Skin epidermis (tissue), 12 donors: ENCODE results near the gene GDAP2.
"Not testable (repeated sequence)": the region's sequence is repeated elsewhere in the genome, so short reads cannot be mapped to it uniquely, and the experiment has no call there.

Experiments
- H3K27ac ChIP-seq, 21 experiments: fragments of 200-600 bp; sonication (generic) in 11 of 21; one replicate each; pipeline ENCODE4 v1.5.0; 2020; ENCODE audit warnings: mild to moderate bottlenecking in 3 of 21, inconsistent platforms in 2 of 21, moderate library complexity in 2 of 21
- H3K4me3 ChIP-seq, 7 experiments: fragments of 200-600 bp; sonication (generic) in 2 of 7; one replicate each; pipeline ENCODE4 v1.5.0; 2020; ENCODE audit warnings: inconsistent platforms in 2 of 7, mild to moderate bottlenecking in 2 of 7, moderate library complexity in 1 of 7

GDAP2 gene, protein sequence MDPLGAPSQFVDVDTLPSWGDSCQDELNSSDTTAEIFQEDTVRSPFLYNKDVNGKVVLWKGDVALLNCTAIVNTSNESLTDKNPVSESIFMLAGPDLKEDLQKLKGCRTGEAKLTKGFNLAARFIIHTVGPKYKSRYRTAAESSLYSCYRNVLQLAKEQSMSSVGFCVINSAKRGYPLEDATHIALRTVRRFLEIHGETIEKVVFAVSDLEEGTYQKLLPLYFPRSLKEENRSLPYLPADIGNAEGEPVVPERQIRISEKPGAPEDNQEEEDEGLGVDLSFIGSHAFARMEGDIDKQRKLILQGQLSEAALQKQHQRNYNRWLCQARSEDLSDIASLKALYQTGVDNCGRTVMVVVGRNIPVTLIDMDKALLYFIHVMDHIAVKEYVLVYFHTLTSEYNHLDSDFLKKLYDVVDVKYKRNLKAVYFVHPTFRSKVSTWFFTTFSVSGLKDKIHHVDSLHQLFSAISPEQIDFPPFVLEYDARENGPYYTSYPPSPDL

DNA sequence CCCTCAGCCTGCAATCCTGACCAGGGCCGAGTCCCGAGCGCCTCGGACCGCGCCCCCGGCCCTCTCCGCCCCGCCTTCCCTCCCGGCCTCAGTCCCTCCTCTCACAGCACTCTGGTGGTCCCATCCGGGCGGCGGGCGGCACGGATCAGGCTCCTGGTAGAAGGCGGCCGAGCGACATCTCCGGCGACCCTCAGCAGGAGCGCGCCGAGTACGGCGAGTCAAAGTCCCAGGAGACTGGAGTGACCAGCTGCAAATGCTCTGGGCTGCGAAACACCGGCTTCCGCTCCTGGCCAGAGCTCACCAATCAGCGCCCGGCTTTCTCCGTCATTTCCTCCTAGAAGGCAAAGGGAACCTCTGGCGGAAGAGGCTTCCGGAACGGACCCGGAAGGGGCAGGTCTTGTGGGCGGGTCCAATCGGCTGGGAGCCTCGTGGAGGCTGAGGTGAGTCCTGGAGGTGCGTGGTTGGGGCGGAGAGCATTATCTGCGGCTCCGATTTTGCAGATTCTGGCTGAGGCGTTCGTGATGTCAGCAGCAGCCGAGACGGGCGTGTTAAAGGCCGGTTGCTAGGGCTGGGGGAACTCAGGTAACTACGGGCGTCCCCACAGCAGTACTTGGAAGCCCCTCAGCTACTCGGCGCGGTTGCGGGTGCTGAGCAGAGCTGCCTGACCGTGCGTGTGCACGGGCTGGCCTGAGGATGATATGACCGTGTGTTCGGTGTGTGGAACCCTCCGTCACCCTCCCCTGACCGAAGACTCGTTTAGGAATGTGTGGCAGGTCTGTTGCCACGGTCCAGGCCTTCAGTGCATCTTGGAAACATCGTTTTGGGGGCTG, at the start of gene GDAP2, which contains the start of gene WDR3:
TSS of gene GDAP2 (minus strand) at position 279 of the 830 bp plus-strand sequence. CDS start 9,264 bp downstream, outside the sequence.
TSS of gene WDR3 (plus strand) at position 397 of the 830 bp plus-strand sequence. CDS start 3,581 bp downstream, outside the sequence.
- Histone ChIP-seq H3K4me3 (peak within 1 kb of the TSS; percentile 80 to 97 (median 96)), H3K27ac (peak within 1 kb of the TSS; percentile 64 to 94 (median 86))

DNA sequence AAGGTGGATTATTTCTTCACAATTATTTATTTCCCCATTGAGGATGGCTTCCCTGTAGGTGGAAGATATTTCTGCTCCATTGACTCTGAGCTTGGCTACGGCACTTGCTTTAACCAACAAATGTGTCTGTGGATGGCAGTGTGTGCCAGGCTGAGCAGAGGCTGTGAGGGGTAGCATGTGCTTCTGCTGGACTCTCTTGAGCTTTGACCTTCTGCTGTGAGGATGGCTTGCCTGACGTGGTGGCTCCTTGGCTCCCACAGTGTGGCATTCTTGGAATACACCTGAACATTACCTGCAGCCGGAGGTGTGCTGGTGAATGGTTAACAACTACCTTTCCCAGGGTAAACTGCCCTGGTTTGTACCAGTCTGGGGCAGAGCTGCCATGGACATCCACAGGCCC, 47.0 kb upstream of the GDAP2 start:
- Histone ChIP-seq H3K27ac (no peak overlapping the region), H3K4me3 (no peak overlapping the region)

DNA sequence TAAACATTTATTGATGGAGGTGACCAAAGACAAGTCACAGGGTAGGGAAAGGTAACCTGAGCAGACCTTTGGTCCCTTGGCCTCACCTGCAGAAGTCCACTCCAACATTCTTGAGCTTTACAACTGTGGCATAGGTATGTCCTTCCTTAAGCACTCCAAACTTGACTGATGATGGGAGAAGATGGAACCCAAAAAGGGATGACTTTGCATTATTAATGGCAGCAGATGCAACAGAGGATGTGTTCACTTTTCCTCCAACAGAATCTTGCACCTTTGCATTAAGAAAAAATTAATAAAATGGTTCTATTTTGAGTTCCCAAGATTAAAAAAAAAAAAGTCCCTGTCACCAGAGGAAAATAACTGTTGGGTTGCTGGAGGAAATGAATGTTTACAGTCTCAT, 42.4 kb upstream of the GDAP2 start:
- no peak overlapping the region for H3K27ac ChIP-seq
- H3K4me3 ChIP-seq: no peak overlapping the region

DNA sequence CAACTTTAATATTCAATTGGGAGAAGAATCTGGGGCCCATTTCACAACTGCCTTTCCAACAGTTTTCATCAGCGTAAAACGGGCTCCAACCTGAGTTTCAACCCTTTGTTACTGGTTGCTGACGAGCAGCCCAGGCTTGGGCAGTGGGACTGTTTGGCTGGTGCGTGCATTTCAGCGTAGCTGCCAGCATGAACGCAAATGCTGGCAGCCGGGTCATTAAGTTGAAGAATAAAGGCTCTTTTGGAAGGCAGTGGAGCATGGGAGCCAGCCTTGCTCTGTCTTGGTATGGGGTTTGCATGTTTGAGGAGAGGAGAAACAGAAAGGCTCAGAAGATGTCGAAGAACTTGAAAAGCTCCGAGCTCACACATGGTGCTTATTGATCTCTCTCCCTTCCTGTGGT, 40.8 kb upstream of the GDAP2 start:
- H3K27ac ChIP-seq: no peak overlapping the region
- no peak overlapping the region for H3K4me3 ChIP-seq

DNA sequence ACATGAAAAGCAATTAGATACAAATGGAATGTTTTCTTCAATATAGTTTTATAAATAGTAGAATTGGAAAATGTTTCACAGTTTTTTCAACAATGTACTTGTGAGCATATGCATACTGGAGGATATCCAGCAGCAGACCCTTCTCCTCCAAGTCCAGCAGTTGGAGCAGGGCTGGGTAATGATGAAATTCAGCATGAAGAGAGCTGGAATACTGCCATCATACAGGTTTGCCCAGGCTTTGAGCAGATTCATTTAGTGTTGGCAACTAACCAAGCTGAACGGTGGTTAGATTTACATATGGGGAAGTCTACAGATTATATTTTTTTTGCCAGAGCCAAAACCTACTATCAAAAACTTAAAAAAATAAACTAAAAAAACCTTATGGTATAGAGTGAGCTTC, 38.5 kb upstream of the GDAP2 start:
- no peak overlapping the region for H3K4me3 ChIP-seq

DNA sequence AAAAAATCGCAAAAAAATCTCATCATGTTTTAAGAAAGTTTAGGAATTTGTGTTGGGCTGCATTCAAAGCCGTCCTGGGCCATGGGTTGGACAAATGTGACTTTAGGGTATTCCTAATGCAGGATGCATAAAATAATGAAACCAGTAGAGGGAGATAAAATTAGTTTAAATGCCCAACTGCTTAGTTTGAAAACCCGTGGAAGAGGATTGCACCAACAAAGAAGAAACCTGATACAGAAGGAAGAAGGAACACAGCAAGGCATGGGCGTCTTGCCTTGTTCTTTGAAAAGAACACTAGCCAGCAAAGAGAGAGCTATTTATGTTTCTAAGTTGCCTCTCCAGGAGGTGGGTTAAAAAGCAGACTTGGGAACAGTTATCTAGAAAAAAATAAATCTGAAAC, 38.1 kb upstream of the GDAP2 start:
- H3K27ac ChIP-seq: no peak overlapping the region

More for the DNA sequence above, 38.5 kb upstream of the GDAP2 start:
- H3K27ac ChIP-seq: no peak overlapping the region

DNA sequence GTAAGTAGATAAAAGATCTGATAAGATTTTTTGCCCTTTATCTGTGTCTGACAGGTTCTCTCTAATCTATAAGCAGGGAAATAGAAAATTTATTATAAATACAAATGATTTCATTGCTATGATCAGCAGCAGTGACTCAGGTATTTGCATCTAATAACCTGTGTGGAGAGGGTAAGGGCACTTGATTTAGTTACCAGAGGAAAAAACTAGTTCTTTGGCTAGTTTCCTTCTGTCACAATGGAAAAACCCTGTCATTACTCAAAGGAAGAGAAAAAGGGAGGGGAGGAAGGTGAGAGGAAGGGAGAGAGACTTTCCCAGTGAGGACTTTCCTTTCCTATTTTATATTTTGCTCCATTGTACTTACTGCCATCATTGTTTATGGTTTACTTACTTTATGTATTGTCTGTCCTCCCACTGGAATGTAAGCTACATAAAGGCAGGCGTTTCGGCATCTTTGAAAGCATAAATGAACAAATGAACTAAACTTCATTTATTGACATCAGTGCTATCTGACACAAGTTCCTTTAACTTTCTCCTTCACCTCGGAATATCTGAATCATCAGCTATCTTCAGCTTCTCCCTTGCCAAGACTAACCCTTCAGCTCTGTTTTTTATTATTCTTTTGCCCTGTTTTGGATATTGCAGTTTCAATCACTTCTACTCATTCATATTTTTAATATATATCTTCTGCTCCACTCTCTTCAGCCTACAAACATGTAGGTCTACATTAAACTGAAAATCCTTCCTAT, 35.0 kb upstream of the GDAP2 start:
- Histone ChIP-seq H3K4me3 (no peak overlapping the region), H3K27ac (no peak overlapping the region)

More for the DNA sequence above, 38.1 kb upstream of the GDAP2 start:
- H3K4me3 ChIP-seq: no peak overlapping the region

DNA sequence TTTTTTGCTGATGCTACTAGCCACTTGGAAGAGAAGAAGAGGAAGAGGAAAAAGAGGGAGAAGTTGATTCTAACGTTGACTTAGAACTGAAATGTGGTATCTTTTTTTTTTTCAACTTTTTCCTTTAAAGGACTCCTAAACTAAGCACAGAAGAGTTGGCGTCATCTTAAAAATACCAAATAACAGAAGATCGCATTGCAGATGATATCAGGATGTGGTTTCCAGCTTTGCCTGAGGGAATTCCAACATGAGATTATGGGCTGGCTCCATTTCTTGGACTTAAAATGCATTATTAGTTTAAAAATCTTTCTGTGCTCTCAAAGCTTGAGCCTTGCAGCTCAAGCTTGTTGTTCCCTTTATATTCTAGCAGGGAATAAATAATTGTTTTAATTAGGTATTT, 29.9 kb upstream of the GDAP2 start:
- no peak overlapping the region for H3K4me3 ChIP-seq
- H3K27ac ChIP-seq: no peak overlapping the region

DNA sequence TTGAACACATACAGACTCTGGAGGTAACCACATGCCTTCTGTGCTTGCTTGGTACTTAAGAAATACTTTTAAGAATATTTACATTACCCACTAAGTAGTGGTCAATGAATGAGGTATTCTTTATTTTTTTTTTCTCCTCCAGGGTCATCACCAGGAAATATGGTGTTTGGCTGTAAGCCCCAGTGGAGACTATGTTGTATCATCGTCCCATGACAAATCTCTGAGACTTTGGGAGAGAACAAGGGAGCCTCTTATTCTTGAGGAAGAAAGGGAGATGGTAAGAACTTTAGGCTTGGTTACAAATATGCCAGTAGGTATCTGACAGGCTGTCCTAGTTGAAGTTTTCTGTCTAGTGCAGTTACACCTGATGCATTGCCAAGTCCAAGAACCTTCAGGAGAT, 23.0 kb upstream of the GDAP2 start:
- Histone ChIP-seq H3K27ac (no peak overlapping the region), H3K4me3 (no peak overlapping the region)

DNA sequence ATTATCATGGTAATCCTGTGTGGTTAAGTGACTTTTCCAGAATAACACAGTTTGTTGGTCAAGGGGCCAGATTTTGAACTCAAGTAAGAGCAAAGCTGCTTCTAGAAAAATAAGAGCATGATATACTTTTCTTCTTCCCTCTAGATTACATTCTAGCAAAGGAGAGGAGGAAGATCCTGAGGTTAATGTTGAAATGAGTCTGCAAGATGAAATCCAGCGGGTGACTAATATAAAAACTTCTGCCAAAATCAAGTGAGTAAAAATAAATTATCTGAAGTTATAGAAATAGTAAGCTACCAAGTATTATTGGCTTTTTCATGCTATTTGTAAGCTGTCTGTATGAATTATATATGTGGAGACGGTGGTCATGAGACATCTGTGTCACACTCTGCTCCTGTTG, 12.9 kb upstream of the GDAP2 start:
- no peak overlapping the region for H3K4me3 ChIP-seq
- no peak overlapping the region for H3K27ac ChIP-seq

DNA sequence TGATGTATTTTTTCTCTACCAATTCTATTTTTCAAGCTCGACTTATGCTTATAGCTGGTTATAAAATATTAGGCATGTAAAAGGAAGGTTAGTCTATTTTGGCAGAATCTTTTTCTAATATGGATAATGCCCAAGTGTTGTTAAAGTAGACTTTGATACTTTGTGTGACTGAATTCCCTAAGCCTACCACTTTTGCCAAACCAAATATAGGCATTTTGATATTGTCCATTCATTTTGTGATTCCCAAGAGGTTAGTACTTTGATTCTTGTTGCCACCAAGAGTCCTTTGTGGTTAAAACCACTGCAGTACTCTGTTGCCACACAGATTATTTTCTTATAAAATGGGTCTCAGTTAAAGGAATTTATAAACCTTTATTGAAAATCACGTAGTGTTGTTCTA, 4.3 kb upstream of the GDAP2 start:
- Histone ChIP-seq H3K27ac (no peak overlapping the region), H3K4me3 (no peak overlapping the region)

DNA sequence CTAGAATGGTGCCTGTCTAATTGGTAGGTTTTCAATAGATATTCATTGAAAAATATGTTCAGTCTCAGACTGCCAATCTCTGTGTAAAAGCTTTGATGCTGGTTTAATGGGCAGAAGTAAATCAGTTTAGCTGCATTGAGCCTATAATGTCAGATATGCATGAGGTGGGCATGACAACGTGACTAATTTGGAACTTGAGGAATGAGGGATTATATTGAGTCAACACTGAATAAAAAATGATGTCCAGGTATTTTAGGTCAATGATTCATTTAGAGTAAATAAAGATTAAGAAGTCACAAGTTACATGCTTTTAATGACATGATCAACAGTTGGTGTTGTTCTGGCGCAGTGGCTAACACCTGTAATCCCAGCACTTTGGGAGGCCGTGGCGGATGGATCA, 3.2 kb upstream of the GDAP2 start:
- no peak overlapping the region for H3K4me3 ChIP-seq
- H3K27ac ChIP-seq: no peak overlapping the region

DNA sequence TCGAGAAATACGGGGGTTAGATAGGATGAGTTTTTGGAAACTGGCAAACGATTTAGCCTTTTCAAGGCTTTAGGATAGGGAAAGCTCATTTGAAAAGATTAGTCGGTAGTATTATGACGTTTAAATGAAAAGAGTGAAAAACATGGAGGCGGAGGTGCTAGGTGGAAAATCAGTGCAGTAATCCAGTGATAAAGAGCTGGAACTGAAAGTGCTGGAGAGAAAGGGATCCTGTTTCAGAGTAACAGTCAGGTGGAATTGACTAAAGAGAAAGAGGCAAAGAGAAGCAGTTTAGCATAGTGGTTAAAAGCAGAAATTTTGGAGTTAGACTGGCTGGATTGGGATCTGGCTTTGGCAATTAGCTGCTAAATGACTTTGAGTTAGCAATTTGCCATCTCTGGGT, 1.1 kb upstream of the GDAP2 start:
- Histone ChIP-seq H3K4me3 (peak overlapping the region; percentile 80 to 97 (median 96)), H3K27ac (peak overlapping the region in 14 of 21 experiments; percentile 5 to 94 (median 88))

DNA sequence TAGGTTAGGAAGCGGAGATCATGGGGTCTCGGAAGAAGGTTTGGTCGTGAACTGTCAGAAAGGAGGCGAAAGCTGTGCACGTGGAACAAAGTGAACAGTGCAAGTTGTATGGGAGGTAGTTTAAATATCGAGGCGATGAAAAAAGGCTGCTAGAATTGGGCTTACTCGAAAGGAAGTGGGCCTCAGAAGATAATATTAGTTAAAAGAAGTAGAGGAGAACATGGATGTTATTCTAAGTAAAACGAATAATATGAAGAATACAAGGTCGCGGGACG, 689 bp upstream of the GDAP2 start:
- Histone ChIP-seq H3K27ac (peak overlapping the region in 18 of 21 experiments; percentile 5 to 94 (median 86)), H3K4me3 (peak overlapping the region; percentile 80 to 97 (median 96))

DNA sequence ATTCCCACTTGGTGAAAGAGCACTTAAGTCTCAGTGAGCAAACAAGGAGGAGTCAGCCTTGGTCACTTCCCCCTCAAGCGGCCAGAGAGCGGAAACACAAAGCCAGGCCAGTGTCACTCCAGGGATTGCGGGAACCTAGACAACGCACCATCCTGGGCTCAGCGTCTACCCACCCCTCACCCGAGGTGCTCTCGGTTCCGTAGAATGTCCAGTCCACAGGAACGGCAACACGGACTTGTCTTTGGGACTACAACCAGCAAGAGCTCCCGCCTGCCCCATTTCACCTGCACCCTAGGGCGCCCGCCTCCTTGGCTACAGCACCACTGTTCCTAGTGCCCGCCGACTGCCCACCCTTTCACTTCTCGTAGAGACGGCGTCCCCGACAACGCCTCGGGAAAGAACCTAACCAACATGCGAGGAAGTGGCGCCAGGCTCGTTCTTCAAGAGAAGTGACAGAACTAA, 509 bp downstream of the GDAP2 start:
- Histone ChIP-seq H3K27ac (peak overlapping the region; percentile 64 to 94 (median 86)), H3K4me3 (peak overlapping the region; percentile 80 to 97 (median 96))

DNA sequence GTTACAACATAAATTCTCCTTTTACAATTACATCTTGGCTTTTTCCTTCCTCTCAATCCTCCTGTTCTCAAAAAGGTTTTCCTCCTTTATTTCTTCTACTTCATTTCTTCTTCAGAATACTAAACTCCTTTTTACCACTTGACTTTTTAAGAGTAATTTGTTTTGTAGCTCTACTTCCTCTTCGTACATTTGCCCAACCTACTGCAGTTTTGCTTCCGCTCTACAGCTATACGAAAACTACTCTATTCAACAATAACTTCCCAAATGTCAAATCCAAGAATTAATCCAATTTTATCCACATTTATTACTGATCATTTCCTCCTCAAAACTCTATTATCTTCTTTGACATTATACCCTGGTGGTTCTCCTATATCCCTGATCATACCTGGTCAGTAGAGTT, 3.4 kb downstream of the GDAP2 start:
- no peak overlapping the region for H3K4me3 ChIP-seq
- H3K27ac ChIP-seq: peak overlapping the region in 1 of 21 experiments; percentile 20

DNA sequence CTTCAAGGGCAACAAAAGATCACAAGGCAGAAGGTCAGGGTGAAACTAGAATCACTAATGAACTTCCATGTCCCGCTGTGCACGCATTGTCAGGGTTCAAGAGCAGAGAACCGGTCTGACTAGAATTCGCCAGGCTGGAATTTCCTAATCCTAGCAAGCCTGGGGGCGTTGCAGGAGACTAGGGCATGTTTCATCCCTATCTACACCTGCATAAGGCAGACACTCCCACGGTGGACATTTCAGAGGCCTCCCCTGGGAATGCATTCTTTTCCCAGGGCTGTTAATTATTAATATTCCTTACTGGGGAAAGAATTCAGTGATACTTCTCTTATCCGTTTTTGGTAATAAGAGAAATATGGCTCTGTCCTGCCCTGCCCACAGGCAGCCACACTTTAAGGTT, 6.7 kb downstream of the GDAP2 start:
- not testable (repeated sequence) for H3K4me3 ChIP-seq, H3K27ac ChIP-seq

DNA sequence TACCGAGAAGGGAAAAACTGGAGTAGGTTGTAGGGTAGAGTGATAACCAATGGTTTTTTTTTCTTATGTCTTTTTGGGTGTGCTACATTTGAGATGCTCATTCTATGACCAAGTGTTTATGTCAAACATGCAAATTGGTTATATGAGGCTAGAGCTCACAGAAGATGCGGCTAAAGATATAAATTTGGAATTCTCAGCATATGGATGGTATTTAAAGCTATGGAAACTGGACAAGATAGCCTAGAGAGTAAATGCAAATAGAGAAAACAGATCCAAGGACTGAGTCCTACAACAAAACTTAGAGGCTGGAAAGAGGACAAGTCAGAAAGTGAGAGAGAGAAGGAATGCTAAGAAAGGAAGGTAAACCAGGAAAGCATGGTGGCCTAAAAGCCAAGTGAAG, 7.4 kb downstream of the GDAP2 start:
- Histone ChIP-seq H3K4me3 (no peak overlapping the region), H3K27ac (no peak overlapping the region)

DNA sequence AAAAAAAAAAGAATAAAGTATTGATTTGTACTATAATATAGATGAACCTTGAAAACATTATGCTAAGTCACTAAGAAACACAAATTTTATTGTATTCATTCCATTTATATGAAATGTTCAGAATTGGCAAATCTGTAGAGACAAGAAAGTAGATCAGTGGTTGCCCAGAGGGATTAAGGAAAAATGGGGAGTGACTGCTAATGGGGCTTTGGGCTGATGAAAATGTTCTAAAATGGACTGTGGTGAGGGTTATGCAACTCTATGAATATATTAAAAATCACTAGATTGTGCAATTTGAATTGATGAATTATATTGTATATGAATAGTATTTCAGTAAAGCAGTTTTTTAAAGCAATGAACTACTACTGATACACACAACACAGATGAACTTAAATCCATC, 10.0 kb downstream of the GDAP2 start:
- Histone ChIP-seq H3K27ac (no peak overlapping the region), H3K4me3 (no peak overlapping the region)

DNA sequence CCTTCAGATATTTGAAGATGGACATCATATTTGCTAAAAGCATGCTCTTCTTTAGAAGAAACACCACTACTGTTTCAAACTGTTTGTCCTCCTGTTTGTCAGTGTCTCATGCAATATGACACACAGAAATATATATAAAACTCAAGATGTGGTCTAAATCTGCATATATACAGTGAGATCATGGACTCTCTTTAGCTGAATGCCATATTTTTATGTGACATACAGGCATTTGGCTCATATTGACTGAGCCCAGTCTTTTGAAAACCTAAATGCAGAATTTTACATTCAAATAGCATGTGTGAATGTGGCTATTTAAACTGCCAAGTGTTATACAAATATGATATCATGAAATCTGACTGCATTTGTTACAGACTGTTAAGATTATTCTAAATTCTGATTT, 18.4 kb downstream of the GDAP2 start:
- H3K27ac ChIP-seq: no peak overlapping the region
- no peak overlapping the region for H3K4me3 ChIP-seq
